AG10803 (cell line): ENCODE measurements around the gene UNC13D.
"Not testable (repeated sequence)": the region's sequence is repeated elsewhere in the genome, so short reads cannot be mapped to it uniquely, and the experiment has no call there.

ENCODE experiments used
- DNase-seq: peaks from one replicate; pipeline ENCODE4 v3.0.0; 2010; ENCODE audit warnings: low read depth
- H3K4me3 ChIP-seq: 2 replicates; pipeline ENCODE4 v1.5.1; 2011; ENCODE audit warnings: mild to moderate bottlenecking, low read length, control low read depth
- TF ChIP-seq, protein P1 (sequence below): conservative IDR thresholded peaks from 2 replicates; pipeline ENCODE4 v1.5.1; 2011; ENCODE audit warnings: mild to moderate bottlenecking, low read length, control low read depth, inconsistent platforms

The UNC13D gene

DNA sequence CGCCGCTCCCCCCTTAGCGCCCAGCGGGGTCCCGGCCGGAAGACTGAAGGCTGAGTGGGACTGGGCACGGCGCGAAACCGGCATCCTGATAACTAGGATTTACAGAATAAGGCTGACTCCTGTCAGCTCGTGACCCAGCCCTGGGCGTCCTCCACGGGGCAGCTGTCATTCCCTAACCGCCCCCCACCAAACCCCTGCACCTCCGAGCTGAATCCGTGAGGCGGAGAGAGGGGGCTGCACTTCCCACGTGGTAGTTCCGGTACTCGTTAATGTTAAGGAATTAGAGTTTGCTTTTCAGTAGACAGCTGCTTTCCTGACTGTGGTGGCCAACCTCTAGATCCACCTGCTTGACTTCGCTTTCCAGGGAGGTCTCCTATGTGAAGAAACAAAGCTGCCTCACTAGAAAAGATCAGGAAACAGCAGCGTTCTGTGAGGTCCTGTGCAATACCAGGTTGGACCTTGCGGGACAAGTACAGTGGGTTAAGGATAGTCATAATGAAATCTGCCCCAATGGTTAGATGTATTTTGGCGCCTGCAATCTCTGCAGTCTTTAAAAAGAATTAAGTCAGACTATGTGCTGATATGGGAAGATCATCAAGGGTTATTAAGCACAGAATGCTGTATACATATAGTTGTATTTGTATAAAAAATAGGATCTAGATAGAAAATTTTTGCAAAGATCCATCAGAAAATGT lies 12.0 kb upstream of the UNC13D start:
- no peak for DNase-seq
- TF ChIP-seq, protein P1, sequence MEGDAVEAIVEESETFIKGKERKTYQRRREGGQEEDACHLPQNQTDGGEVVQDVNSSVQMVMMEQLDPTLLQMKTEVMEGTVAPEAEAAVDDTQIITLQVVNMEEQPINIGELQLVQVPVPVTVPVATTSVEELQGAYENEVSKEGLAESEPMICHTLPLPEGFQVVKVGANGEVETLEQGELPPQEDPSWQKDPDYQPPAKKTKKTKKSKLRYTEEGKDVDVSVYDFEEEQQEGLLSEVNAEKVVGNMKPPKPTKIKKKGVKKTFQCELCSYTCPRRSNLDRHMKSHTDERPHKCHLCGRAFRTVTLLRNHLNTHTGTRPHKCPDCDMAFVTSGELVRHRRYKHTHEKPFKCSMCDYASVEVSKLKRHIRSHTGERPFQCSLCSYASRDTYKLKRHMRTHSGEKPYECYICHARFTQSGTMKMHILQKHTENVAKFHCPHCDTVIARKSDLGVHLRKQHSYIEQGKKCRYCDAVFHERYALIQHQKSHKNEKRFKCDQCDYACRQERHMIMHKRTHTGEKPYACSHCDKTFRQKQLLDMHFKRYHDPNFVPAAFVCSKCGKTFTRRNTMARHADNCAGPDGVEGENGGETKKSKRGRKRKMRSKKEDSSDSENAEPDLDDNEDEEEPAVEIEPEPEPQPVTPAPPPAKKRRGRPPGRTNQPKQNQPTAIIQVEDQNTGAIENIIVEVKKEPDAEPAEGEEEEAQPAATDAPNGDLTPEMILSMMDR: no peak

GRCh38 chr17:75855310-75856061 lies 11.3 kb upstream of the UNC13D start, which contains the start of gene WBP2:
WBP2 (minus strand) TSS chr17:75855335; CDS start chr17:75855297, 38 bp downstream.
- peak; percentile 100 for DNase-seq
- TF ChIP-seq, protein P1: peak; percentile 12; the same call in 1 of the 2 replicates
- H3K4me3 ChIP-seq: peak within 1 kb of the TSS; percentile 96

More for the DNA sequence above, 12.0 kb upstream of the UNC13D start:
- H3K4me3 ChIP-seq: peak overlapping the region; percentile 96

DNA sequence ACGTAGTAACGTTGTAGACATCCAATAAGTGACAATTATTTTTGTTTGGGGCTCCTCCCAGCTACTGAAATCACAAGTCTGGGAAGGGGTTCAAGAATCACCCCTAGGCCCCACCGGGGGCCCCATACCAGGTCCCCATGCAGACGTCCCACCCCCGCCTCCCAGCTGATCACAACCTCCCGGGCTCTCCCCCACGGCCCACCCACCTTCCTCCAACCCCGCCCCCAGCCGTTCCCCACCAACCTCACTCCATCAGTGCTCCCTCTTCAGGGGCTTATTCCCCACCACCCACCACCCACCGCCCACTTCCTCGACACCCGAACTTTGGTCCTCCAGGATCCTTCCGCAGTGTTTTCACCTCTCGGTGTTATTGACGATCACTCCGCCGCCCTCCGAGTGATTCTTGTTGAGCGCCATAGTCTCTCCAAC lies 10.7 kb upstream of the UNC13D start:
- peak overlapping the region; percentile 81 for H3K4me3 ChIP-seq
- TF ChIP-seq, protein P1: no peak
- DNase-seq: no peak

- DNase-seq: peak; percentile 74
- peak overlapping the region; percentile 81 for H3K4me3 ChIP-seq
- TF ChIP-seq, protein P1: no peak
Observed at GRCh38 chr17:75854101-75854748, 10.0 kb upstream of the UNC13D start.

DNA sequence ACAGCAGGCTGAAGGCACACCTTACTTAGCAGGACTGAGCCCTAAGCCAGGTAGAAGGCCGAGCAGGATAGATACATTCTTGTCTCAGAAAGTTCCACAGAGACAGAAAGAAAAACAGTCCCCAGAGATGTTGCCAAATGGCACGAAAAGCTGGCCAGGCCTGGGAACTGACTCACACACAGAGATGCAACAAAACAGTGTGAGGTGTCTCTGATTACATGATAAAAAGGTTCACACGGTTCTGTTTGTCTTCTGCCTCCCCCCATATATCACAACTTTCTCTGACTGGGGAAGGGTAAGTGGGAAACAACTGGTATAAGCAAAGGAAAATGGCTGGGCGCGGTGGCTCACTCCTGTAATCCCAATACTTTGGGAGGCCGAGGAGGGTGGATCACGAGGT lies 9.2 kb upstream of the UNC13D start:
- DNase-seq: peak; percentile 66
- no peak overlapping the region for H3K4me3 ChIP-seq

DNA sequence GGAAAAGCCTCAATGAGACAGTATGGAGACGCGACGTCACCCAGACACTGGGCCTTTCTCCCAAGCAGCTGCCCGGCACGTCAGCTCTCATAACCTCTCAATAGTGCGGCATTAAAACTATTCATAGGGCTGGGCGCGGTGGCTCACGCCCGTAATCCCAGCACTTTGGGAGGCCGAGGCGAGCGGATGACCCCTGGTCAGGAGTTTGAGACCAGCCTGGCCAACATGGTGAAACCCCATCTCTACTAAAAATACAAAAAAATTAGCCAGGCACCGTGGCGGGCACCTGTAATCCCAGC lies 7.4 kb upstream of the UNC13D start:
- not testable (repeated sequence) for DNase-seq, H3K4me3 ChIP-seq

More for the DNA sequence above, 9.2 kb upstream of the UNC13D start:
- TF ChIP-seq, protein P1: no peak

DNA sequence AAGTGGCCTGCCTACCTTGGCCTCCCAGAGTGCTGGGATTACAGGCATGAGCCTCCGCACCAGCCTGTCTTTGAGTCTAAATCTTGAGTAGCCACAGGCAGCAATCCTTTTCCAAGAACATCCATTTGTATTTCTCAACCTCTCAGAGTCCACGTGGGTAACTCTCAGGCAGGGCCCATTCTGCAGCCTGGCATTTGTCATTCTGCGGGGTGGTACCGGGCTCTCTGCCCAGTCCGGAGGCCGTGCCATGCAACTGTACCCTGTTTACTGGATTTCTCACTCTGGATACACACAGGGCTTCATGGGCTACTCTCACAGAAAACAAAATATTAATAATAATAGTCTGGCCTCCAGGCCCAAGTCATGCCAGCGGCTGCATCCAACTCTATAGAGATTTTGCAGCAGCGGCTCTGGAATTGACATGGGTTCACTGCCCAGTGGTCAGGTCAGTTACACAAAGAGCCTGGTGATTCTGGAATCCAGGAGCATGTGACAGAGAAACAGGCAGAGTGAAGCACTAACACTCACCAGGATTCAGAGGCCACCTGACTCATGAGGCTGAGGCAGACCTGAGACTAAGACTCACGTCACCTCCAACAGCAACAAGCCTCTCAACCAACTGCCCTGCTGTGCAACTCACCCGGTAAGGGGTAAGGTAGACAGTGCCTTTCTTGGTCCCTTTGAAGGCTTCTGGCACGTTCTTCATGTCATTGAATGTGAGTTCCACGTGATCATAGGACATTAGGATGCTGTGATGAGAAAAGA lies 6.9 kb upstream of the UNC13D start:
- DNase-seq: no peak
- no peak overlapping the region for H3K4me3 ChIP-seq
- TF ChIP-seq, protein P1: no peak
